ENCODE data around the gene FNDC5.

FNDC5 gene

GRCh38 chr1:32859915-32860314 is 10.8 kb downstream of the FNDC5 start:
- TF ChIP-seq CTCF (IDR thresholded peaks at IDR 0.05; ENCODE audit: borderline replicate concordance, control extremely low read depth, extremely low read depth, insufficient read depth, missing control alignments): no peak
- in situ Hi-C loops (cut with MboI; ENCODE audit: low sequenced_read_pairs, unreplicated experiment): no loop called here

GRCh38 chr1:32858791-32859190 is 11.9 kb downstream of the FNDC5 start:
- TF ChIP-seq CTCF (IDR thresholded peaks at IDR 0.05; ENCODE audit: borderline replicate concordance, control extremely low read depth, extremely low read depth, insufficient read depth, missing control alignments): no peak
- in situ Hi-C loops (cut with MboI; ENCODE audit: low sequenced_read_pairs, unreplicated experiment): no loop called here
- DNase-seq (ENCODE audit: low spot score): no peak

More at GRCh38 chr1:32859915-32860314, 10.8 kb downstream of the FNDC5 start:
- DNase-seq (ENCODE audit: low spot score): no peak

- in situ Hi-C loops (cut with MboI; ENCODE audit: low sequenced_read_pairs, unreplicated experiment): no loop called here
- no peak for TF ChIP-seq CTCF (IDR thresholded peaks at IDR 0.05; ENCODE audit: borderline replicate concordance, control extremely low read depth, extremely low read depth, insufficient read depth, missing control alignments)
- DNase-seq (ENCODE audit: low spot score): no peak
Observed at GRCh38 chr1:32858136-32858535, 12.6 kb downstream of the FNDC5 start.

GRCh38 chr1:32855861-32856617 is 14.7 kb downstream of the FNDC5 start:
- no peak for DNase-seq (ENCODE audit: low spot score)
- TF ChIP-seq CTCF (IDR thresholded peaks at IDR 0.05; ENCODE audit: borderline replicate concordance, control extremely low read depth, extremely low read depth, insufficient read depth, missing control alignments): no peak
- in situ Hi-C loops (cut with MboI; ENCODE audit: low sequenced_read_pairs, unreplicated experiment): no loop called here

GRCh38 chr1:32848354-32849063 is 22.2 kb downstream of the FNDC5 start:
- peak; percentile 34 for DNase-seq (ENCODE audit: low spot score)
- in situ Hi-C loops (cut with MboI; ENCODE audit: low sequenced_read_pairs, unreplicated experiment): no loop called here
- TF ChIP-seq CTCF (IDR thresholded peaks at IDR 0.05; ENCODE audit: borderline replicate concordance, control extremely low read depth, extremely low read depth, insufficient read depth, missing control alignments): no peak

- no peak for TF ChIP-seq CTCF (IDR thresholded peaks at IDR 0.05; ENCODE audit: borderline replicate concordance, control extremely low read depth, extremely low read depth, insufficient read depth, missing control alignments)
Observed at GRCh38 chr1:32831878-32832277, 38.8 kb downstream of the FNDC5 start.

More at GRCh38 chr1:32831878-32832277, 38.8 kb downstream of the FNDC5 start:
- in situ Hi-C loops (cut with MboI; ENCODE audit: low sequenced_read_pairs, unreplicated experiment): no loop called here
- DNase-seq (ENCODE audit: low spot score): no peak

Measured in GM13976 (cell line).